PFSK-1 (cell line): ENCODE data around the gene TANGO6.

ENCODE experiments used
- POLR2AphosphoS5 ChIP-seq: IDR thresholded peaks from 2 replicates; pipeline ENCODE4 v1.6.1; 2012; ENCODE audit warnings: low read depth, mild to moderate bottlenecking, control low read depth, low read length, moderate library complexity
- TAF1 ChIP-seq: IDR thresholded peaks from 2 replicates; pipeline ENCODE4 v1.6.1; 2012; ENCODE audit warnings: low read length, control low read depth, borderline replicate concordance; ENCODE audit not compliant: insufficient read depth
- TF ChIP-seq, protein P1 (sequence below), 2 experiments: IDR thresholded peaks; 2 replicates each; pipeline versions ENCODE4 v1.6.1 to v1.8.0; 2011 to 2012; ENCODE audit warnings: low read depth in 2 of 2, low read length in 2 of 2, control low read depth in 1 of 2, inconsistent platforms in 1 of 2, mild to moderate bottlenecking in 1 of 2, moderate library complexity in 1 of 2; ENCODE audit not compliant: insufficient read depth in 1 of 2

- TF ChIP-seq POLR2AphosphoS5 (no peak), TAF1 (no peak)
- TF ChIP-seq, protein P1, sequence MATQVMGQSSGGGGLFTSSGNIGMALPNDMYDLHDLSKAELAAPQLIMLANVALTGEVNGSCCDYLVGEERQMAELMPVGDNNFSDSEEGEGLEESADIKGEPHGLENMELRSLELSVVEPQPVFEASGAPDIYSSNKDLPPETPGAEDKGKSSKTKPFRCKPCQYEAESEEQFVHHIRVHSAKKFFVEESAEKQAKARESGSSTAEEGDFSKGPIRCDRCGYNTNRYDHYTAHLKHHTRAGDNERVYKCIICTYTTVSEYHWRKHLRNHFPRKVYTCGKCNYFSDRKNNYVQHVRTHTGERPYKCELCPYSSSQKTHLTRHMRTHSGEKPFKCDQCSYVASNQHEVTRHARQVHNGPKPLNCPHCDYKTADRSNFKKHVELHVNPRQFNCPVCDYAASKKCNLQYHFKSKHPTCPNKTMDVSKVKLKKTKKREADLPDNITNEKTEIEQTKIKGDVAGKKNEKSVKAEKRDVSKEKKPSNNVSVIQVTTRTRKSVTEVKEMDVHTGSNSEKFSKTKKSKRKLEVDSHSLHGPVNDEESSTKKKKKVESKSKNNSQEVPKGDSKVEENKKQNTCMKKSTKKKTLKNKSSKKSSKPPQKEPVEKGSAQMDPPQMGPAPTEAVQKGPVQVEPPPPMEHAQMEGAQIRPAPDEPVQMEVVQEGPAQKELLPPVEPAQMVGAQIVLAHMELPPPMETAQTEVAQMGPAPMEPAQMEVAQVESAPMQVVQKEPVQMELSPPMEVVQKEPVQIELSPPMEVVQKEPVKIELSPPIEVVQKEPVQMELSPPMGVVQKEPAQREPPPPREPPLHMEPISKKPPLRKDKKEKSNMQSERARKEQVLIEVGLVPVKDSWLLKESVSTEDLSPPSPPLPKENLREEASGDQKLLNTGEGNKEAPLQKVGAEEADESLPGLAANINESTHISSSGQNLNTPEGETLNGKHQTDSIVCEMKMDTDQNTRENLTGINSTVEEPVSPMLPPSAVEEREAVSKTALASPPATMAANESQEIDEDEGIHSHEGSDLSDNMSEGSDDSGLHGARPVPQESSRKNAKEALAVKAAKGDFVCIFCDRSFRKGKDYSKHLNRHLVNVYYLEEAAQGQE (IDR thresholded peaks at IDR 0.05; ENCODE audit: insufficient read depth in 1 of 2, low read depth in 2 of 2, low read length in 2 of 2): no peak
Measured at GRCh38 chr16:68844211-68844564, 857 bp downstream of the TANGO6 start.
